DMS 273 treated with DMSO at 0.1 percent for 48 hours (cell line): ENCODE measurements around the gene GSN.

Experiments used
- DNase-seq: peaks from one replicate; lab custom pipeline; 2025; lab: John Stamatoyannopoulos, UW

Gene GSN

GRCh38 chr9:121373011-121373729, 105.2 kb downstream of the GSN start:
- peak; percentile 28 for DNase-seq

- DNase-seq: no peak
These were observed 108.4 kb downstream of the GSN start for GRCh38 chr9:121376214-121376830.

- DNase-seq: no peak
These were observed 112.9 kb downstream of the GSN start for GRCh38 chr9:121380846-121381245.
